GM19467 (cell line): ENCODE results near the gene SCYL2.
"Not testable (repeated sequence)": the region's sequence is repeated elsewhere in the genome, so short reads cannot be mapped to it uniquely, and the experiment has no call there.

Source experiments
- ATAC-seq: cut with Tn5 transposase; IDR thresholded peaks from one replicate; pipeline ENCODE4 v1.9.1; 2021; ENCODE audit warnings: mild to moderate bottlenecking, moderate library complexity; ENCODE audit not compliant: unreplicated experiment

Gene SCYL2

DNA sequence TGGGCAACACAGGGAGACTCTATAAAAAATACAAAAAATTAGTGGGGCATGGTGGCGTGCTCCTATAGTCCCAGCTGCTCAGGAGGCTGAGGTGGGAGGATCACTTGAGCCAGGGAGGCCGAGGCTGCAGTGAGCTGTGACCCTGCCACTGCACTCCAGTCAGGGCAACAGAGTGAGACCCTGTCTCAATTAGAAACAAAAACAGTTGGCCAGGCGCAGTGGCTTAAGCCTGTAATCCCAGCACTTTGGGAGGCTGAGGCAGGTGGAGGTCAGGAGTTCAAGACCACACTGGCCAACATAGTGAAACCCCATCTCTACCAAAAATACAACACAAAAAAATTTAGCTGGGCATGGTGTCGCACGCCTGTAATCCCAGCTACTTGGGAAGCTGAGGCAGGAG lies 1.9 kb upstream of the SCYL2 start:
- ATAC-seq: not testable (repeated sequence)

GRCh38 chr12:100265732-100266584 lies 1.0 kb upstream of the SCYL2 start:
- no peak for ATAC-seq

- peak; percentile 83 for ATAC-seq
These were observed 467 bp upstream of the SCYL2 start for GRCh38 chr12:100266585-100266834.

DNA sequence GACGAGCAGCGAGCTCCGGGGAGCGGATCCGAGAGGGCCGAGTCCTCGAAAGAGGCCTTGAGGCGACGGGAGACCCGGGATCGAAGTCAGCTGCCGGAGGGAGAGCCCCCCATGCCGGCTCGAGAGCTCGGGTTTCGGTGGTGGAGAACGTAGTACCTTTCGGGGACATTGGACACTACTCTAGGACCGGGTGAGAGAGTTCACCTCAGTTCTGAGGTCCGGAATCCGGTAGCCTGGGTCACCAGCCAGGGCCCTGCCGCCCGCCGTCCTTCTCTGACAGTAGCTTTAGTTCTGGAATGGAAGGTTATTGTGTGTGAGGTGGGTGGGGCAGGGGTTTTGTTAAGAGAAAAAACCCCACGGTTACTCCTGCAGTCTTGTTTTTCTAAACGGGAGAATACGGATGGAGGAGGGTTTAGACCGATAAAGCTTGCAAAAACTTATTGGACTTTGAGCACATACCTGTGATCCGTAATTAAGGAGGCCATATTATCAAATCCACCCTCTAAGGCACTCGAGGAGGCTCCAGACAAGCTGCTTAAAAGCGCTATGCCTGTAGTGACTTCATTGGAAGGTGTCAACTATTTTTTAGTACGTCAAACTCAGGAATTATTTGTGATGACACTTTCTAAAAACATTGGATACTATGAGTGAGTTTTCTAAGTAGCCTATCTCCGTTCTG lies 765 bp downstream of the SCYL2 start:
- ATAC-seq: no peak

- no peak for ATAC-seq
These were observed 2.0 kb downstream of the SCYL2 start for GRCh38 chr12:100268835-100269564.

DNA sequence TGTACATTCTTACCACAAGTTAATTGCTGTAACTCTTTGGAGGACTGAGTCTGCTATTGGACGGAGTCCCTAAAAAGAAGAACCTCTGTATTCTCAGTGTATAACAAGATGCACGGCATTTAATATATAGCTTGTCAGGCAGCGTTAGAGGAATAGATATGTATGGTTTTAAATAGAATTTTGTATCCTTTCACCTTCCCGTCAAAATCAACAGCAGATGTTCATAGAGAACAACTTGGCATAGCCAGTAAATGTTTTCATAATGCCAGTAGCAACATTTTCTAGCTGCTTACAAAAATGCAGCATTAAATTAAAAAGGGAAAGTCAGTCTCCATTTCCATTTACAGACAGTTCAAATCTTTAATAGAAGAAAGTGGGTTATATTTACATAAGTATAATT lies 6.8 kb downstream of the SCYL2 start:
- no peak for ATAC-seq

- ATAC-seq: no peak
These were observed 7.3 kb downstream of the SCYL2 start for GRCh38 chr12:100274291-100274690.

GRCh38 chr12:100279159-100279558 lies 12.2 kb downstream of the SCYL2 start:
- ATAC-seq: no peak

- ATAC-seq: no peak
These were observed 12.7 kb downstream of the SCYL2 start for GRCh38 chr12:100279607-100280244.

GRCh38 chr12:100284556-100284955 lies 17.6 kb downstream of the SCYL2 start:
- ATAC-seq: not testable (repeated sequence)

DNA sequence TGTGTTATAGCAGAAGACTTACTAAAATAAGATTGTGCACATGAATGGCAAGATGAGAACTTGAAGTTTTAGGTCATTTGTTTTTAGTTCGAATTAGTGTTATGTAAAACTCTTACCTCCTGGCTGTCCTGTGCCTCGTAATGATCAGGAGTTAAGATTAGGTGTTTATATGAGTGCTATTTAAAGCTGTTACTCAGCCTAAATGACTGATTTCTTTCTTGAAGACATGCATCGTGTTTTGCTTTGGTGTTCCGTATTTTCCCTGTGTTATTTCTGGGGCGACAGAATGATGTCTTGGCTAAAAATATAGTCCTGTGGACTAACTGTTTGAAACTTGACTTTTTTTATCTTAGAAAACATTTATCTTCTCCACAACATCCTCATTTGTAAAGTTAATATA lies 22.1 kb downstream of the SCYL2 start:
- ATAC-seq: no peak

GRCh38 chr12:100290016-100290415 lies 23.0 kb downstream of the SCYL2 start:
- ATAC-seq: no peak

DNA sequence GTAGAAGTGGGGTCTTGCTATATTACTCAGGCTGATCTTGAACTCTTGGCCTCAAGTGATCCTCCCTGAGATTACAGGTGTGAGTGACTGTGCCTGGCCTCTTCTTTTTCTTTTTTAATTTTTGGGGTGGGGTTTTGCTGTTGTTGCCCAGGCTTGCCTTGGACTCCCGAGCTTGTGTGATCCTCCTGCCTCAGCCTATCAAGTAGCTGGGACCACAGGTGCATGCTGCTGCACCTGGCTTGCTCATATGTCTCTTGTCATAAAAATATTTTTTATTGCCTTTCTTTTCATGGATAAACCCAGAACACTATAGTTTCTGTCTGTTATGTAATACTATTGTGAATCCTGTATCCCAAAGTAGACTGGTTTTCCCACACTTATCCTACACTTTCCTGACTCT lies 26.0 kb downstream of the SCYL2 start:
- ATAC-seq: no peak

DNA sequence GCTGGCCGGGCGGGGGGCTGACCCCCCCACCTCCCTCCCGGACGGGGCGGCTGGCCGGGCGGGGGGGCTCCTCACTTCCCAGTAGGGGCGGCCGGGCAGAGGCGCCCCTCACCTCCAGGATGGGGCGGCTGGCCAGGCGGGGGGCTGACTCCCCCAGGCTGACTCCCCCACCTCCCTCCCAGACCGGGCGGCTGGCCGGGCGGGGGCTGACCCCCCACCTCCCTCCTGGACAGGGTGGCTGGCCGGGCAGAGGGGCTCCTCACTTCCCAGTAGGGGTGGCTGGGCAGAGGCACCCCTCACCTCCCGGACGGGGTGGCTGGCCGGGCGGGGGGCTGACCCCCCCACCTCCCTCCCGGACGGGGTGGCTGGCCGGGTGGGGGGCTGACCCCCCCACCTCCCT lies 27.4 kb downstream of the SCYL2 start:
- ATAC-seq: not testable (repeated sequence)

GRCh38 chr12:100295764-100296555 lies 29.0 kb downstream of the SCYL2 start:
- no peak for ATAC-seq

- ATAC-seq: no peak
These were observed 35.1 kb downstream of the SCYL2 start for GRCh38 chr12:100302081-100302480.

DNA sequence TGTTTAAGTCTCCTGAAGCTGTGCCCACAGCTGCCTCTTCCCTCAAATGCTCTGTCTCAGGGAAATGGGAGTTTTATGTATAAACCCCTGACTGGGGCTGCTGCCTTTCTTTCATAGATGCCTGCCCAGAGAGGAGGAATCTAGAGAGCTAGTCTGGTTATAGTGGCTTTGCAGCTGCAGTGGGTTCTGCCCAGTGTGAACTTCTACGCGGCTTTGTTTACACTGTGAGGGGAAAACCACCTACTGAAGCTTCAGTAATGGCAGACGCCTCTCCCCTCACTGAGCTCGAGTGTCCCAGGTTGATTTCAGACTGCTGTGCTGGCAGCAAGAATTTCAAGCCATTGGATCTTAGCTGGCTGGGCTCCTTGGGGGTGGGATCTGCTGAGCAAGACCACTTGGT lies 36.9 kb downstream of the SCYL2 start:
- no peak for ATAC-seq

DNA sequence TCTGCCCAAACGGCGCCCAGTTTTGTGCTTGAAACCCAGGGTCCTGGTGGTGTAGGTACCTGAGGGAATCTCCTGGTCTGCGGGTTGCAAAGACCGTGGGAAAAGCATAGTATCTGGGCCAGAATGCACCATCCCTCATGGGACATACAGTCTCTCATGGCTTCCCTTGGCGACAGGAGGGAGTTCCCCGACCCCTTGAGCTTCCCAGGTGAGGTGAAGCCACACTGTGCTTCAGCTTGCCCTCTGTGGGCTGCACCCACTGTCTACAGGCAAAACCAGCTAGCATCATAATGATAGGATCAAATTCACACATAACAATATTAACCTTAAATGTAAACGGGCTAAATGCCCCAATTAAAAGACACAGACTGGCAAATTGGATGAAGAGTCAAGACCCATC lies 37.4 kb downstream of the SCYL2 start:
- ATAC-seq: not testable (repeated sequence)

DNA sequence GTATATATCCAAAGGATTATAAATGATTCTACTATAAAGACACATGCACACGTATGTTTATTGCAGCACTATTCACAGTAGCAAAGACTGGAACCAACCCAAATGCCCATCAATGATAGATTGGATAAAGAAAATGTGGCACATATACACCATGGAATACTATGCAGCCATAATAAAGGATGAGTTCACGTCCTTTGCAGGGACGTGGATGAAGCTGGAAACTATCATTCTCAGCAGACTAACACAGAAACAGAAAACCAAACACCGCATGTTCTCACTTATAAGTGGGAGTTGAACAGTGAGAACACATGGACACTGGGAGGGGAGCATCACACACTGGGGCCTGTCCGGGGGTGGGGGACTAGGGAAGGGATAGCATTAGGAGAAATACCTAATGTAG lies 41.2 kb downstream of the SCYL2 start:
- not testable (repeated sequence) for ATAC-seq

DNA sequence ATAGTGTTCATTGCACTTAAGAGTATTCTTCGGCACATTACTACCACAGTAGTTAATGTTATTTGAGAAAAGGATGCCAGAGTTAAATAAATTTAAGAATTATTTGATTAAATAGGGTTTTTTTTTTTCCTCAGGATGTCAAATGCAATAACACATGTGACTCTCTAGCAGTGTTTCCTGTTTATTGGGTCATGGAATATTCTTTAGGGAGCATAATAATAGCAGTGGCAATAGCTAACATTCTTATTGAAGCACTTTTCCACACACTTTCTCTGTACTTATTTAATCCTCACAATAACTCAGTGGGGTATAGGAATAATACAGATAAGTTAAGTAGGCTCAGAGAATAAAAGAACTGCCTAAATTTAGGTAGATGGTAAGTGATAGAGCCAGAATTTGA lies 44.3 kb downstream of the SCYL2 start:
- no peak for ATAC-seq

- ATAC-seq: no peak
These were observed 50.4 kb downstream of the SCYL2 start for GRCh38 chr12:100317371-100317770.
